SK-N-SH (cell line): ENCODE measurements around the gene SDHA. TPM values are rescaled to one million over a fixed set of nuclear protein-coding genes. Genes with fewer than 3 reads are reported as not detected.

Experiments used
- CTCF ChIA-PET: fragments of 300-600, 350-600 bp; formaldehyde crosslinking; extraction: SDS; loops from one replicate; lab custom pipeline; 2021; lab: Yijun Ruan, JAX
- POLR2A ChIA-PET: fragments of 350-600 bp; sonication (Branson Sonifier 250); formaldehyde crosslinking; extraction: SDS; loops from one replicate; lab custom pipeline; 2020; ENCODE audit warnings: antibody characterized with exemption, inconsistent platforms; lab: Yijun Ruan, JAX
- DNase-seq: peaks from one replicate; pipeline ENCODE4 v3.0.0; 2012
- H2AFZ ChIP-seq: fragments of 200-600 bp; sonication (generic); 2 replicates; pipeline ENCODE4 v1.8.1; 2016; ENCODE audit warnings: antibody characterized with exemption, mild to moderate bottlenecking, low read depth
- H3F3A ChIP-seq: fragments of 200-600 bp; sonication (generic); replicated peaks from 2 replicates; pipeline ENCODE3; 2016; ENCODE audit warnings: antibody characterized with exemption, mild to moderate bottlenecking; ENCODE audit not compliant: insufficient read depth
- H3K27ac ChIP-seq, 2 experiments: fragments of 200-500 bp in 1 of 2; fragments of 200-600 bp in 1 of 2; sonication (Bioruptor generic) in 1 of 2; sonication (generic), shearing (Covaris generic) in 1 of 2; 2 replicates each; pipeline versions ENCODE4 v1.5.1 to v1.6.1; 2014 to 2016; ENCODE audit warnings: low read depth in 2 of 2, inconsistent platforms in 1 of 2, low read length in 1 of 2, mild to moderate bottlenecking in 1 of 2, mixed read lengths in 1 of 2
- H3K27me3 ChIP-seq: fragments of 200-600 bp; sonication (generic), shearing (Covaris generic); 2 replicates; pipeline ENCODE4 v1.6.1; 2016; ENCODE audit warnings: mixed run types; ENCODE audit not compliant: insufficient read depth
- H3K36me3 ChIP-seq, 2 experiments: fragments of 200-500 bp in 1 of 2; fragments of 200-600 bp in 1 of 2; sonication (Bioruptor generic) in 1 of 2; sonication (generic) in 1 of 2; replicated peaks in 1 of 2; 2 replicates each; pipeline versions ENCODE3 to v1.5.1; 2014 to 2016; ENCODE audit warnings: low read length in 1 of 2, mild to moderate bottlenecking in 1 of 2; ENCODE audit not compliant: insufficient read depth in 2 of 2, control insufficient read depth in 1 of 2
- H3K4me1 ChIP-seq, 2 experiments: fragments of 200-500 bp in 1 of 2; fragments of 200-600 bp in 1 of 2; sonication (Bioruptor generic) in 1 of 2; sonication (generic), shearing (Covaris generic) in 1 of 2; 2 replicates each; pipeline versions ENCODE4 v1.5.1 to v1.6.1; 2014 to 2016; ENCODE audit warnings: low read depth in 1 of 2, low read length in 1 of 2, mixed run types in 1 of 2; ENCODE audit not compliant: insufficient read depth in 2 of 2, control insufficient read depth in 1 of 2
- H3K4me2 ChIP-seq: fragments of 200-600 bp; sonication (generic), shearing (Covaris generic); 2 replicates; pipeline ENCODE4 v1.6.1; 2017; ENCODE audit warnings: mixed run types
- H3K4me3 ChIP-seq, 2 experiments: fragments of 200-500 bp in 1 of 2; fragments of 200-600 bp in 1 of 2; sonication (Bioruptor generic) in 1 of 2; sonication (generic), shearing (Covaris generic) in 1 of 2; 2 replicates each; pipeline versions ENCODE4 v1.5.1 to v1.8.1; 2014 to 2016; ENCODE audit warnings: low read depth in 2 of 2, inconsistent platforms in 1 of 2, low read length in 1 of 2, mild to moderate bottlenecking in 1 of 2, mixed read lengths in 1 of 2, moderate library complexity in 1 of 2
- H3K79me2 ChIP-seq: fragments of 200-600 bp; sonication (generic); 2 replicates; pipeline ENCODE4 v1.8.1; 2017; ENCODE audit warnings: mild to moderate bottlenecking; ENCODE audit not compliant: insufficient read depth
- H3K9ac ChIP-seq: fragments of 200-600 bp; sonication (generic); 2 replicates; pipeline ENCODE4 v1.6.1; 2017; ENCODE audit warnings: mixed run types
- H3K9me2 ChIP-seq: fragments of 200-600 bp; sonication (generic); 2 replicates; pipeline ENCODE4 v1.6.1; 2017; ENCODE audit warnings: mixed run types
- H3K9me3 ChIP-seq: fragments of 200-600 bp; sonication (generic); 2 replicates; pipeline ENCODE4 v1.6.1; 2017; ENCODE audit warnings: mixed run types, mild to moderate bottlenecking, moderate library complexity
- H4K20me1 ChIP-seq: fragments of 200-600 bp; sonication (generic); 2 replicates; pipeline ENCODE4 v1.6.1; 2017; ENCODE audit warnings: mild to moderate bottlenecking, mixed run types; ENCODE audit not compliant: insufficient read depth
- ELF1 ChIP-seq: IDR thresholded peaks from 2 replicates; pipeline ENCODE4 v1.4.0; 2012
- EP300 ChIP-seq, 2 experiments: IDR thresholded peaks; 2 replicates each; pipeline versions ENCODE4 v1.4.0 to v1.6.1; 2012; ENCODE audit warnings: borderline replicate concordance in 1 of 2, low read depth in 1 of 2, low read length in 1 of 2
- EZH2phosphoT487 ChIP-seq: fragments of 200-600 bp; sonication (generic); IDR thresholded peaks from 2 replicates; pipeline ENCODE4 v1.6.1; 2017; ENCODE audit warnings: low read depth, mixed run types, mild to moderate bottlenecking, antibody characterized with exemption, moderate library complexity, borderline replicate concordance
- FOSL2 ChIP-seq: IDR thresholded peaks from 2 replicates; pipeline ENCODE4 v1.4.0; 2012; ENCODE audit warnings: low read depth, mild to moderate bottlenecking, moderate library complexity, borderline replicate concordance
- FOXJ3 ChIP-seq: sonication (generic); formaldehyde crosslinking; IDR thresholded peaks from 2 replicates; pipeline ENCODE4 v1.5.1; 2020; ENCODE audit warnings: mild to moderate bottlenecking, missing genetic modification reagents
- FOXM1 ChIP-seq: IDR thresholded peaks from 2 replicates; pipeline ENCODE4 v1.4.0; 2012; ENCODE audit warnings: low read depth, mild to moderate bottlenecking
- GABPA ChIP-seq: IDR thresholded peaks from 2 replicates; pipeline ENCODE4 v1.4.0; 2012; ENCODE audit warnings: low read depth, mild to moderate bottlenecking
- GATA2 ChIP-seq: sonication (generic); formaldehyde crosslinking; IDR thresholded peaks from 2 replicates; pipeline ENCODE4 v1.5.0; 2020; ENCODE audit warnings: mild to moderate bottlenecking, missing genetic modification reagents
- JUND ChIP-seq: IDR thresholded peaks from 2 replicates; pipeline ENCODE4 v1.4.0; 2012
- MAX ChIP-seq: IDR thresholded peaks from 2 replicates; pipeline ENCODE4 v1.4.0; 2012; ENCODE audit warnings: low read depth
- NFIC ChIP-seq: IDR thresholded peaks from 2 replicates; pipeline ENCODE4 v1.4.0; 2012; ENCODE audit warnings: borderline replicate concordance
- NRF1 ChIP-seq: IDR thresholded peaks from 2 replicates; pipeline ENCODE4 v1.6.1; 2012; ENCODE audit warnings: low read depth, mild to moderate bottlenecking, low read length
- PBX3 ChIP-seq: IDR thresholded peaks from 2 replicates; pipeline ENCODE4; 2012
- RAD21 ChIP-seq: IDR thresholded peaks from 2 replicates; pipeline ENCODE4 v1.6.1; 2012; ENCODE audit warnings: mild to moderate bottlenecking, low read length
- RFX5 ChIP-seq: IDR thresholded peaks from 2 replicates; pipeline ENCODE4 v1.6.1; 2012; ENCODE audit warnings: mild to moderate bottlenecking, improper control_type of control experiment, low read length
- RXRA ChIP-seq: IDR thresholded peaks from 2 replicates; pipeline ENCODE4 v1.4.0; 2012; ENCODE audit warnings: low read depth, mild to moderate bottlenecking, borderline replicate concordance
- SMC3 ChIP-seq: IDR thresholded peaks from 2 replicates; pipeline ENCODE4 v1.6.1; 2012; ENCODE audit warnings: low read depth, low read length, improper control_type of control experiment
- TCF12 ChIP-seq: IDR thresholded peaks from 2 replicates; pipeline ENCODE4 v1.4.0; 2012
- TEAD4 ChIP-seq: IDR thresholded peaks from 2 replicates; pipeline ENCODE4 v1.4.0; 2012; ENCODE audit warnings: mild to moderate bottlenecking, borderline replicate concordance; ENCODE audit not compliant: insufficient read depth
- WGBS: methylation state at CpG from one replicate; pipeline ENCODE4 v1.1.6; 2017; ENCODE audit warnings: low lambda C conversion rate; 5-methylcytosine and 5-hydroxymethylcytosine counted together
- polyA plus RNA-seq, 3 experiments: library from polyadenylated mRNA; depleted of rRNA; stranded (reverse); fragments of >200 nt; gene quantifications; 2 replicates each; pipeline ENCODE4 v1.2.3, GENCODE V29; 2012
- TF ChIP-seq, protein P1 (sequence below): fragments of 150-350 bp; IDR thresholded peaks from 2 replicates; pipeline ENCODE4 v1.6.1; 2017; ENCODE audit warnings: antibody characterized with exemption, low read length, low read depth, borderline replicate concordance
- TF ChIP-seq, protein P2 (sequence below): IDR thresholded peaks from 2 replicates; pipeline ENCODE4 v1.4.0; 2012; ENCODE audit warnings: low read depth, borderline replicate concordance
- TF ChIP-seq, protein P3 (sequence below): fragments of 200-600 bp; sonication (generic); IDR thresholded peaks from 2 replicates; pipeline ENCODE4 v1.6.1; 2017; ENCODE audit warnings: antibody characterized with exemption, mild to moderate bottlenecking, moderate library complexity
- TF ChIP-seq, protein P4 (sequence below): fragments of 150-350 bp; IDR thresholded peaks from 2 replicates; pipeline ENCODE4 v1.6.1; 2016; ENCODE audit warnings: mild to moderate bottlenecking, low read depth, low read length

SDHA gene
- polyA plus RNA-seq, 1 of the 3 experiments (the other 2 are of a cell fraction): 106 TPM

DNA sequence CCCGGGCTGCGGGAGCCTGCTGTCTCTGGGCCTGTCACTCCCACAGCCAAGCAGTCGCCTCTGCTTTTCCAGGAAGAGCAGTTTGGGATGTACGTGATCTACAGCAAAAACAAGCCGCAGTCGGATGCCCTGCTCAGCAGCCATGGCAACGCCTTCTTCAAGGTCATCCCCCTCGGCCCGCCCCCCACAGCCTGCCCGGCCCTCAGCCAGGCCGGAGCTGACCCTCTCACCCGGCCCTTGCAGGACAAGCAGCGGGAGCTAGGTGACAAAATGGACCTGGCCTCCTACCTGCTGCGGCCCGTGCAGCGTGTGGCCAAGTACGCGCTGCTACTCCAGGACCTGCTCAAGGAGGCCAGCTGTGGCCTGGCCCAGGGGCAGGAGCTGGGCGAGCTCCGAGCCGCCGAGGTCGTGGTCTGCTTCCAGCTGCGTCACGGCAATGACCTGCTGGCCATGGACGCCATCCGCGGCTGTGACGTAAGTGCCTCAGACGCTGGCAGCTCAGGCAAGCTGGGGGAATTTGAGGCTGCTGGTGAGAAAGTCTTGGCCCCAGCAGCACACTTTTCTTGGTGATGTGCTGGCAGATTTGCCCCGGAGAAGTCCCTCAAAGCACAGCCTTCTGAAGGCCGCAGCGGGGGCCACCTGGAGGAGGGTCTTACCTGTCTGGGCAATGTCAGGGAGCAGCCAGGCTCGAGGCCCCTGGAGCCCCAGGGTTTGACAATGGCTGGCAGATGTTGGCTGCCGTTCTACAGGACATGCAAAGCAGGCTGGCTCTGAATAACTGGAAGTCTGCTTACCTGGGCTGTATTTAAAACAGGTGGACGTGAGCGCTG lies 46.9 kb upstream of the SDHA start (continued):
- TF ChIP-seq, protein P1, sequence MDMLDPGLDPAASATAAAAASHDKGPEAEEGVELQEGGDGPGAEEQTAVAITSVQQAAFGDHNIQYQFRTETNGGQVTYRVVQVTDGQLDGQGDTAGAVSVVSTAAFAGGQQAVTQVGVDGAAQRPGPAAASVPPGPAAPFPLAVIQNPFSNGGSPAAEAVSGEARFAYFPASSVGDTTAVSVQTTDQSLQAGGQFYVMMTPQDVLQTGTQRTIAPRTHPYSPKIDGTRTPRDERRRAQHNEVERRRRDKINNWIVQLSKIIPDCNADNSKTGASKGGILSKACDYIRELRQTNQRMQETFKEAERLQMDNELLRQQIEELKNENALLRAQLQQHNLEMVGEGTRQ: no peak
- TF ChIP-seq ELF1 (no peak), NRF1 (no peak), MAX (no peak), TEAD4 (no peak), PBX3 (no peak)
- TF ChIP-seq, protein P2, sequence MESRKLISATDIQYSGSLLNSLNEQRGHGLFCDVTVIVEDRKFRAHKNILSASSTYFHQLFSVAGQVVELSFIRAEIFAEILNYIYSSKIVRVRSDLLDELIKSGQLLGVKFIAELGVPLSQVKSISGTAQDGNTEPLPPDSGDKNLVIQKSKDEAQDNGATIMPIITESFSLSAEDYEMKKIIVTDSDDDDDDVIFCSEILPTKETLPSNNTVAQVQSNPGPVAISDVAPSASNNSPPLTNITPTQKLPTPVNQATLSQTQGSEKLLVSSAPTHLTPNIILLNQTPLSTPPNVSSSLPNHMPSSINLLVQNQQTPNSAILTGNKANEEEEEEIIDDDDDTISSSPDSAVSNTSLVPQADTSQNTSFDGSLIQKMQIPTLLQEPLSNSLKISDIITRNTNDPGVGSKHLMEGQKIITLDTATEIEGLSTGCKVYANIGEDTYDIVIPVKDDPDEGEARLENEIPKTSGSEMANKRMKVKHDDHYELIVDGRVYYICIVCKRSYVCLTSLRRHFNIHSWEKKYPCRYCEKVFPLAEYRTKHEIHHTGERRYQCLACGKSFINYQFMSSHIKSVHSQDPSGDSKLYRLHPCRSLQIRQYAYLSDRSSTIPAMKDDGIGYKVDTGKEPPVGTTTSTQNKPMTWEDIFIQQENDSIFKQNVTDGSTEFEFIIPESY: no peak

GRCh38 chr5:171801-172331 lies 46.3 kb upstream of the SDHA start:
- ChIA-PET CTCF (interaction anchor here (1.5 kb wide), 1 partner anchor 17 kb away, joined by 3 read pairs; no protein-coding TSS in a partner anchor), POLR2A (no interaction called here)
- peaks cover 0 to 23% of the 10 kb centered on the region in 2 experiments; a peak in 1 of 4 replicates for H3K4me1 ChIP-seq
- no peak for TF ChIP-seq RXRA
- TF ChIP-seq, protein P3, sequence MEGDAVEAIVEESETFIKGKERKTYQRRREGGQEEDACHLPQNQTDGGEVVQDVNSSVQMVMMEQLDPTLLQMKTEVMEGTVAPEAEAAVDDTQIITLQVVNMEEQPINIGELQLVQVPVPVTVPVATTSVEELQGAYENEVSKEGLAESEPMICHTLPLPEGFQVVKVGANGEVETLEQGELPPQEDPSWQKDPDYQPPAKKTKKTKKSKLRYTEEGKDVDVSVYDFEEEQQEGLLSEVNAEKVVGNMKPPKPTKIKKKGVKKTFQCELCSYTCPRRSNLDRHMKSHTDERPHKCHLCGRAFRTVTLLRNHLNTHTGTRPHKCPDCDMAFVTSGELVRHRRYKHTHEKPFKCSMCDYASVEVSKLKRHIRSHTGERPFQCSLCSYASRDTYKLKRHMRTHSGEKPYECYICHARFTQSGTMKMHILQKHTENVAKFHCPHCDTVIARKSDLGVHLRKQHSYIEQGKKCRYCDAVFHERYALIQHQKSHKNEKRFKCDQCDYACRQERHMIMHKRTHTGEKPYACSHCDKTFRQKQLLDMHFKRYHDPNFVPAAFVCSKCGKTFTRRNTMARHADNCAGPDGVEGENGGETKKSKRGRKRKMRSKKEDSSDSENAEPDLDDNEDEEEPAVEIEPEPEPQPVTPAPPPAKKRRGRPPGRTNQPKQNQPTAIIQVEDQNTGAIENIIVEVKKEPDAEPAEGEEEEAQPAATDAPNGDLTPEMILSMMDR: no peak
- TF ChIP-seq GABPA: no peak
- TF ChIP-seq TEAD4: no peak
- no peak for TF ChIP-seq GATA2 (CRISPR knock-in tag)
- no peak for TF ChIP-seq FOSL2
- TF ChIP-seq TCF12: no peak
- no peak for TF ChIP-seq RAD21
- TF ChIP-seq, protein P4, sequence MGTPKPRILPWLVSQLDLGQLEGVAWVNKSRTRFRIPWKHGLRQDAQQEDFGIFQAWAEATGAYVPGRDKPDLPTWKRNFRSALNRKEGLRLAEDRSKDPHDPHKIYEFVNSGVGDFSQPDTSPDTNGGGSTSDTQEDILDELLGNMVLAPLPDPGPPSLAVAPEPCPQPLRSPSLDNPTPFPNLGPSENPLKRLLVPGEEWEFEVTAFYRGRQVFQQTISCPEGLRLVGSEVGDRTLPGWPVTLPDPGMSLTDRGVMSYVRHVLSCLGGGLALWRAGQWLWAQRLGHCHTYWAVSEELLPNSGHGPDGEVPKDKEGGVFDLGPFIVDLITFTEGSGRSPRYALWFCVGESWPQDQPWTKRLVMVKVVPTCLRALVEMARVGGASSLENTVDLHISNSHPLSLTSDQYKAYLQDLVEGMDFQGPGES: no peak
- TF ChIP-seq EZH2phosphoT487: no peak
- no peak for TF ChIP-seq FOXM1
- no peak for TF ChIP-seq SMC3
- no peak for TF ChIP-seq RFX5
- no peak for TF ChIP-seq JUND
- no peak for TF ChIP-seq EP300 (IDR thresholded peaks at IDR 0.05; ENCODE audit: borderline replicate concordance in 1 of 2, low read depth in 1 of 2, low read length in 1 of 2)
- no peak for TF ChIP-seq NFIC
- no peak for TF ChIP-seq FOXJ3
- TF ChIP-seq ELF1: no peak
- TF ChIP-seq MAX: no peak

More at GRCh38 chr5:171801-172331, 46.3 kb upstream of the SDHA start:
- Histone ChIP-seq H3F3A (no peaks in the 10 kb centered on the region), H3K79me2 (no peaks in the 10 kb centered on the region), H3K4me3 (no peak overlapping the region), H3K4me2 (no peak overlapping the region), H3K27ac (no peak overlapping the region), H2AFZ (no peak overlapping the region), H3K36me3 (no peaks in the 10 kb centered on the region), H3K9me3 (no peaks in the 10 kb centered on the region), H3K9me2 (no peaks in the 10 kb centered on the region), H3K9ac (no peak overlapping the region), H4K20me1 (no peaks in the 10 kb centered on the region), H3K27me3 (no peaks in the 10 kb centered on the region)
- 74% methylated on average over 5 of the region's 23 CpGs for WGBS
- no peak for DNase-seq
